H1 (cell line): ENCODE measurements around the gene CRK. TPM values are rescaled to one million over a fixed set of nuclear protein-coding genes. Genes with fewer than 3 reads are reported as not detected.

Source experiments
- CTCF ChIA-PET: fragments of 300-600 bp; sonication (Branson Sonifier 250); formaldehyde crosslinking; loops from one replicate; lab custom pipeline; 2021; ENCODE audit not compliant: partially characterized antibody; lab: Charles Lee
- POLR2A ChIA-PET: fragments of 300-600 bp; sonication (Branson Sonifier 250); formaldehyde crosslinking; loops from one replicate; lab custom pipeline; 2021; ENCODE audit warnings: inconsistent platforms; ENCODE audit not compliant: partially characterized antibody; lab: Charles Lee
- DNase-seq, 2 experiments: peaks; one replicate each; pipeline versions ENCODE4 v3.0.0 to v3.0.0-alpha.2; 2010 to 2022; ENCODE audit warnings: low spot score in 2 of 2, low read depth in 1 of 2, mixed read lengths in 1 of 2
- FAIRE-seq: peaks from 2 replicates; lab custom pipeline; 2011; peaks lifted over from hg19 to GRCh38; lab: Jason Lieb, UNC
- H2AFZ ChIP-seq: 2 replicates; pipeline ENCODE4 v1.8.1; 2012; ENCODE audit warnings: low read length, inconsistent platforms
- H2AK5ac ChIP-seq: 2 replicates; pipeline ENCODE4 v1.6.1; 2013; ENCODE audit warnings: low read depth, low read length
- H2BK120ac ChIP-seq: replicated peaks from 2 replicates; pipeline ENCODE3; 2013; ENCODE audit warnings: low read depth, low read length, inconsistent platforms
- H2BK12ac ChIP-seq: 2 replicates; pipeline ENCODE4 v1.6.1; 2013; ENCODE audit warnings: low read depth, low read length
- H2BK15ac ChIP-seq: 2 replicates; pipeline ENCODE4 v1.6.1; 2013; ENCODE audit warnings: low read length
- H2BK20ac ChIP-seq: 2 replicates; pipeline ENCODE4 v1.6.1; 2013; ENCODE audit warnings: low read length
- H2BK5ac ChIP-seq: 2 replicates; pipeline ENCODE4 v1.6.1; 2013; ENCODE audit warnings: low read depth, low read length
- H3K14ac ChIP-seq: 2 replicates; pipeline ENCODE4 v1.6.1; 2013; ENCODE audit warnings: inconsistent platforms; ENCODE audit not compliant: insufficient read length
- H3K18ac ChIP-seq: 2 replicates; pipeline ENCODE4 v1.6.1; 2013; ENCODE audit warnings: low read length; ENCODE audit errors: extremely low read depth
- H3K23ac ChIP-seq: 2 replicates; pipeline ENCODE4 v1.6.1; 2013; ENCODE audit warnings: inconsistent platforms; ENCODE audit not compliant: insufficient read length
- H3K23me2 ChIP-seq: 2 replicates; pipeline ENCODE4 v1.6.1; 2013; ENCODE audit warnings: low read depth, low read length
- H3K27ac ChIP-seq: 2 replicates; pipeline ENCODE4 v1.6.1; 2011; ENCODE audit warnings: low read depth, low read length, inconsistent platforms
- H3K27me3 ChIP-seq, 4 experiments: replicated peaks in 1 of 4; 1 replicate in 1 of 4; 2 replicates in 3 of 4; pipeline versions ENCODE4 v1.6.1 to v1.8.1; 2011 to 2013; ENCODE audit warnings: low read length in 3 of 4, mild to moderate bottlenecking in 3 of 4, inconsistent platforms in 2 of 4, mixed read lengths in 2 of 4, moderate library complexity in 1 of 4; ENCODE audit not compliant: control insufficient read depth in 3 of 4, insufficient read depth in 3 of 4; ENCODE audit errors: extremely low read depth in 1 of 4
- H3K36me3 ChIP-seq, 4 experiments: 2 replicates each; pipeline versions ENCODE4 v1.6.1 to v1.8.1; 2011 to 2013; ENCODE audit warnings: mild to moderate bottlenecking in 4 of 4, low read length in 3 of 4, moderate library complexity in 2 of 4, control low read depth in 1 of 4, inconsistent platforms in 1 of 4; ENCODE audit not compliant: insufficient read depth in 4 of 4, control insufficient read depth in 2 of 4
- H3K4ac ChIP-seq: replicated peaks from 2 replicates; pipeline ENCODE3; 2013; ENCODE audit warnings: low read length, low read depth, mixed read lengths, inconsistent platforms; ENCODE audit not compliant: insufficient read length
- H3K4me1 ChIP-seq, 4 experiments: replicated peaks in 1 of 4; 1 replicate in 1 of 4; 2 replicates in 3 of 4; pipeline versions ENCODE4 v1.6.1 to v1.8.1; 2011 to 2013; ENCODE audit warnings: low read length in 3 of 4, inconsistent platforms in 2 of 4, mixed read lengths in 1 of 4; ENCODE audit not compliant: insufficient read depth in 4 of 4, control insufficient read depth in 3 of 4
- H3K4me2 ChIP-seq, 2 experiments: 2 replicates each; pipeline versions ENCODE4 v1.6.1 to v1.8.1; 2011 to 2013; ENCODE audit warnings: low read depth in 2 of 2, low read length in 2 of 2, control low read depth in 1 of 2, inconsistent platforms in 1 of 2, mild to moderate bottlenecking in 1 of 2; ENCODE audit not compliant: insufficient read depth in 1 of 2
- H3K4me3 ChIP-seq, 4 experiments: fragments of 200-600, 300-600 bp in 1 of 4; sonication (generic), shearing (Covaris generic), sonication (Bioruptor Twin) in 1 of 4; 2 replicates each; pipeline versions ENCODE4 v1.5.1 to v1.8.1; 2011 to 2016; ENCODE audit warnings: low read length in 4 of 4, low read depth in 3 of 4, control low read depth in 2 of 4, inconsistent platforms in 2 of 4, mild to moderate bottlenecking in 2 of 4, mixed read lengths in 1 of 4, moderate library complexity in 1 of 4; ENCODE audit not compliant: insufficient read depth in 2 of 4; ENCODE audit errors: extremely low read depth in 1 of 4
- H3K56ac ChIP-seq: replicated peaks from 2 replicates; pipeline ENCODE3; 2013; ENCODE audit warnings: low read depth, mild to moderate bottlenecking, mixed read lengths, low read length, inconsistent platforms; ENCODE audit not compliant: insufficient read length
- H3K79me1 ChIP-seq: 2 replicates; pipeline ENCODE4 v1.6.1; 2013; ENCODE audit warnings: low read depth, low read length, control low read depth
- H3K79me2 ChIP-seq, 2 experiments: 2 replicates each; pipeline versions ENCODE4 v1.6.1 to v1.8.1; 2012 to 2013; ENCODE audit warnings: low read length in 2 of 2, mild to moderate bottlenecking in 2 of 2, inconsistent platforms in 1 of 2; ENCODE audit not compliant: insufficient read depth in 2 of 2, control insufficient read depth in 1 of 2
- H3K9ac ChIP-seq, 4 experiments: replicated peaks in 1 of 4; 1 replicate in 1 of 4; 2 replicates in 3 of 4; pipeline versions ENCODE4 v1.6.1 to v1.8.1; 2011 to 2013; ENCODE audit warnings: low read depth in 3 of 4, low read length in 3 of 4, control low read depth in 2 of 4, mild to moderate bottlenecking in 2 of 4, moderate library complexity in 2 of 4, inconsistent platforms in 1 of 4; ENCODE audit errors: extremely low read depth in 1 of 4
- H3K9me3 ChIP-seq, 2 experiments: 2 replicates each; pipeline versions ENCODE4 v1.6.1 to v1.8.1; 2012 to 2013; ENCODE audit warnings: mild to moderate bottlenecking in 2 of 2, moderate library complexity in 2 of 2, control low read depth in 1 of 2, inconsistent platforms in 1 of 2, low read depth in 1 of 2, low read length in 1 of 2, mixed read lengths in 1 of 2; ENCODE audit not compliant: insufficient read depth in 2 of 2
- H4K20me1 ChIP-seq, 2 experiments: replicated peaks in 1 of 2; 2 replicates each; pipeline versions ENCODE3 to v1.8.1; 2011 to 2013; ENCODE audit warnings: inconsistent platforms in 2 of 2, low read length in 2 of 2, mild to moderate bottlenecking in 1 of 2; ENCODE audit not compliant: insufficient read depth in 2 of 2, control insufficient read depth in 1 of 2
- H4K5ac ChIP-seq: 2 replicates; pipeline ENCODE4 v1.6.1; 2013; ENCODE audit warnings: low read length, low read depth, mixed read lengths, inconsistent platforms; ENCODE audit not compliant: insufficient read length
- H4K8ac ChIP-seq: 2 replicates; pipeline ENCODE4 v1.8.0; 2013; ENCODE audit warnings: mild to moderate bottlenecking, moderate library complexity, low read length, inconsistent platforms; ENCODE audit not compliant: insufficient read depth; ENCODE audit errors: extremely low read depth
- H4K91ac ChIP-seq: replicated peaks from 2 replicates; pipeline ENCODE3; 2013; ENCODE audit warnings: low read length, mixed read lengths, inconsistent platforms; ENCODE audit not compliant: insufficient read length
- HDAC2 ChIP-seq, 2 experiments: fragments of 300-600 bp in 1 of 2; sonication (generic) in 1 of 2; IDR thresholded peaks; 2 replicates each; pipeline ENCODE4 v1.6.1; 2011 to 2012; ENCODE audit warnings: low read depth in 2 of 2, low read length in 2 of 2, mild to moderate bottlenecking in 2 of 2, moderate library complexity in 2 of 2, borderline replicate concordance in 1 of 2, inconsistent platforms in 1 of 2
- POLR2A ChIP-seq, 2 experiments: IDR thresholded peaks; 1 replicate in 1 of 2; 2 replicates in 1 of 2; pipeline ENCODE4 v1.6.1; 2011; ENCODE audit warnings: low read depth in 2 of 2, low read length in 2 of 2, mild to moderate bottlenecking in 2 of 2; ENCODE audit errors: control extremely low read depth in 1 of 2
- POLR2AphosphoS5 ChIP-seq: IDR thresholded peaks from 2 replicates; pipeline ENCODE4 v1.6.1; 2011; ENCODE audit warnings: low read depth, low read length
- RBBP5 ChIP-seq: IDR thresholded peaks from 2 replicates; pipeline ENCODE4 v1.7.1; 2012; ENCODE audit warnings: low read depth, mild to moderate bottlenecking, inconsistent platforms, low read length, moderate library complexity, borderline replicate concordance
- RNF2 ChIP-seq: fragments of 200-900, 300-1000 bp; sonication (generic); IDR thresholded peaks from 2 replicates; pipeline ENCODE4 v1.7.1; 2016; ENCODE audit warnings: borderline replicate concordance, low read depth, mild to moderate bottlenecking, antibody characterized with exemption, low read length; ENCODE audit not compliant: poor library complexity, severe bottlenecking; ENCODE audit errors: missing control alignments
- WGBS, 2 experiments: shearing (Covaris generic) in 1 of 2; methylation state at CpG; one replicate each; pipeline versions ENCODE4 v1.1.6 to v1.1.7; 2013 to 2015; ENCODE audit warnings: low lambda C conversion rate in 2 of 2, mixed read lengths in 2 of 2, inconsistent platforms in 1 of 2, low coverage in 1 of 2, missing lambda C conversion rate in 1 of 2; ENCODE audit not compliant: insufficient replicate concordance in 2 of 2, insufficient coverage in 1 of 2, insufficient read length in 1 of 2; ENCODE audit errors: extremely low coverage in 1 of 2, missing lambda C conversion rate in 1 of 2; 5-methylcytosine and 5-hydroxymethylcytosine counted together
- polyA plus RNA-seq, 7 experiments: library from polyadenylated mRNA; depleted of rRNA in 3 of 7; stranded (reverse) in 5 of 7; unstranded in 2 of 7; fragments of >200 nt in 5 of 7; fragments of 200-250 nt in 2 of 7; gene quantifications; 1 replicate in 5 of 7; 2 replicates in 1 of 7; 4 replicates in 1 of 7; pipeline versions ENCODE4 v1.2.1 to v1.2.3, GENCODE V29; 2011 to 2013; ENCODE audit warnings: missing spikeins in 2 of 7, mixed read lengths in 2 of 7
- total RNA-seq: library from RNA; stranded (reverse); fragmentation: NEBNext Ultra II Directional; extraction: Animal tissue kit (Norgen Biotek cat#: 25700); gene quantifications from 2 replicates; pipeline ENCODE4 v1.2.1, GENCODE V29; 2021

Gene CRK
- total and polyA plus RNA-seq, 2 of the 8 experiments (the other 6 are each of a cell fraction or from before 2014, with no cell fraction given): 32.8 to 57.1 TPM

GRCh38 chr17:1398931-1399678, 56.9 kb downstream of the CRK start:
- Histone ChIP-seq H3K27me3 (no peaks in the 10 kb centered on the region; a peak in 1 of 7 replicates), H2AK5ac (peak overlapping the region; percentile 91), H2BK20ac (no peak overlapping the region), H4K5ac (peak overlapping the region; percentile 88), H3K79me1 (no peaks in the 10 kb centered on the region; the same call in 1 of the 2 replicates), H4K20me1 (peaks cover 15 to 17% of the 10 kb centered on the region in 2 experiments), H3K4ac (peak overlapping the region; percentile 46), H4K8ac (peak overlapping the region; percentile 100), H3K4me2 (peak overlapping the region; percentile 82 to 92), H3K56ac (peak overlapping the region; percentile 98), H3K36me3 (no peaks in the 10 kb centered on the region; a peak in 1 of 8 replicates), H2BK12ac (peak overlapping the region; percentile 70), H3K18ac (peak overlapping the region; percentile 96), H3K4me1 (peaks cover 0 to 5% (median 4%) of the 10 kb centered on the region in 4 experiments; a peak in 6 of 7 replicates), H2AFZ (no peak overlapping the region), H3K27ac (peak overlapping the region; percentile 98), H3K79me2 (peaks cover 52 to 57% of the 10 kb centered on the region in 2 experiments), H3K23me2 (peaks cover 7% of the 10 kb centered on the region; the same call in 1 of the 2 replicates), H2BK120ac (peak overlapping the region; percentile 22), H3K9me3 (no peaks in the 10 kb centered on the region), H3K23ac (no peak overlapping the region), H2BK15ac (no peak overlapping the region), H4K91ac (peak overlapping the region; percentile 94), H2BK5ac (peak overlapping the region; percentile 98), H3K4me3 (peak overlapping the region; percentile 74 to 100 (median 97)), H3K14ac (no peak overlapping the region), H3K9ac (peak overlapping the region; percentile 86 to 99 (median 94))
- POLR2A ChIA-PET: interaction anchor here (0.6 to 11.1 kb wide), 23 partner anchors 8 to 307 kb away, joined by 3 to 82 read pairs (median 6); partner anchors contain the start of gene CRK
- 2% methylated on average over 26 of the region's 41 CpGs; no CpG with 5 or more reads in 1 of the 2 experiments for WGBS, 2 experiments
- DNase-seq (no peak), FAIRE-seq (no peak)
- TF ChIP-seq POLR2AphosphoS5: peak; percentile 40
- 0 out of 4 replicates have a peak, but pooled peaks of 1 of the 2 experiments have one; percentile 5 for TF ChIP-seq HDAC2 (IDR thresholded peaks at IDR 0.05; ENCODE audit: borderline replicate concordance in 1 of 2, low read depth in 2 of 2, low read length in 2 of 2)
- TF ChIP-seq POLR2A (IDR thresholded peaks at IDR 0.05; ENCODE audit: control extremely low read depth in 1 of 2, low read depth in 2 of 2, low read length in 2 of 2): peak in 1 of 2 experiments; percentile 52; a peak in 1 of 3 replicates
- TF ChIP-seq RNF2: no peak
- TF ChIP-seq RBBP5: no peak
- CTCF ChIA-PET: no interaction called here
